GM12801 (cell line): ENCODE data around the gene RAD23A.

Experiments
- CTCF ChIP-seq: IDR thresholded peaks from one replicate; pipeline ENCODE4 v1.5.1; 2011; ENCODE audit warnings: control low read depth; ENCODE audit not compliant: insufficient read length; ENCODE audit errors: extremely low read depth

The RAD23A gene

GRCh38 chr19:12987190-12987589, 41.5 kb downstream of the RAD23A start:
- no peak for TF ChIP-seq CTCF

- no peak for TF ChIP-seq CTCF
Measured at GRCh38 chr19:12987781-12988180, 42.1 kb downstream of the RAD23A start.

- TF ChIP-seq CTCF = no peak
Measured at GRCh38 chr19:12990431-12990830, 44.8 kb downstream of the RAD23A start.

GRCh38 chr19:12990853-12991252, 45.2 kb downstream of the RAD23A start:
- no peak for TF ChIP-seq CTCF

GRCh38 chr19:12991296-12991695, 45.6 kb downstream of the RAD23A start:
- TF ChIP-seq CTCF = no peak

GRCh38 chr19:12992729-12993128, 47.1 kb downstream of the RAD23A start:
- no peak for TF ChIP-seq CTCF

- no peak for TF ChIP-seq CTCF
Measured at GRCh38 chr19:12993562-12993961, 47.9 kb downstream of the RAD23A start.
